HG03060 (cell line): ENCODE measurements around the gene GAGE2A.
"Not testable (repeated sequence)": the region's sequence is repeated elsewhere in the genome, so short reads cannot be mapped to it uniquely, and the experiment has no call there.

Source experiments
- ATAC-seq: cut with Tn5 transposase; IDR thresholded peaks from one replicate; pipeline ENCODE4 v1.9.1; 2021; ENCODE audit warnings: low read depth, moderate number of reproducible peaks; ENCODE audit not compliant: unreplicated experiment

The GAGE2A gene

GRCh38 chrX:49589196-49589595 is at the start of gene GAGE2A:
TSS of gene GAGE2A (plus strand) at chrX:49589496. CDS start at chrX:49590651, 1,155 bp downstream.
- not testable (repeated sequence) for ATAC-seq

DNA sequence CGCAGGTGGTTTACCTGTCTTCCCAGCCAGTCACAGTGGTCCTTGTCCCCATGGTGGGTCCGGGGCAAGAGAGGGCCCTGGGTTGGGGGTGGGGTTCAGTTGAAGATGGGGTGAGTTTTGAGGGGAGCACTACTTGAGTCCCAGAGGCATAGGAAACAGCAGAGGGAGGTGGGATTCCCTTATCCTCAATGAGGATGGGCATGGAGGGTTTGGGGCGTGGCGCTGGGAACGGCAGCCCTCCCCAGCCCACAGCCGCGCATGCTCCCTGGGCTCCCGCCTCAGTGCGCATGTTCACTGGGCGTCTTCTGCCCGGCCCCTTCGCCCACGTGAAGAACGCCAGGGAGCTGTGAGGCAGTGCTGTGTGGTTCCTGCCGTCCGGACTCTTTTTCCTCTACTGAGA is 47.9 kb upstream of the GAGE2A start, which contains the start of gene GAGE12D:
Gene GAGE12D (plus strand): TSS at position 301 of the 400 bp plus-strand sequence. CDS start 1,155 bp downstream, outside the sequence.
- ATAC-seq = not testable (repeated sequence)

DNA sequence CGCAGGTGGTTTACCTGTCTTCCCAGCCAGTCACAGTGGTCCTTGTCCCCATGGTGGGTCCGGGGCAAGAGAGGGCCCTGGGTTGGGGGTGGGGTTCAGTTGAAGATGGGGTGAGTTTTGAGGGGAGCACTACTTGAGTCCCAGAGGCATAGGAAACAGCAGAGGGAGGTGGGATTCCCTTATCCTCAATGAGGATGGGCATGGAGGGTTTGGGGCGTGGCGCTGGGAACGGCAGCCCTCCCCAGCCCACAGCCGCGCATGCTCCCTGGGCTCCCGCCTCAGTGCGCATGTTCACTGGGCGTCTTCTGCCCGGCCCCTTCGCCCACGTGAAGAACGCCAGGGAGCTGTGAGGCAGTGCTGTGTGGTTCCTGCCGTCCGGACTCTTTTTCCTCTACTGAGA is 38.3 kb upstream of the GAGE2A start, which contains the start of gene GAGE12E:
Gene GAGE12E (plus strand): TSS at position 301 of the 400 bp plus-strand sequence. CDS start 1,155 bp downstream, outside the sequence.
- ATAC-seq = not testable (repeated sequence)

DNA sequence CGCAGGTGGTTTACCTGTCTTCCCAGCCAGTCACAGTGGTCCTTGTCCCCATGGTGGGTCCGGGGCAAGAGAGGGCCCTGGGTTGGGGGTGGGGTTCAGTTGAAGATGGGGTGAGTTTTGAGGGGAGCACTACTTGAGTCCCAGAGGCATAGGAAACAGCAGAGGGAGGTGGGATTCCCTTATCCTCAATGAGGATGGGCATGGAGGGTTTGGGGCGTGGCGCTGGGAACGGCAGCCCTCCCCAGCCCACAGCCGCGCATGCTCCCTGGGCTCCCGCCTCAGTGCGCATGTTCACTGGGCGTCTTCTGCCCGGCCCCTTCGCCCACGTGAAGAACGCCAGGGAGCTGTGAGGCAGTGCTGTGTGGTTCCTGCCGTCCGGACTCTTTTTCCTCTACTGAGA is 28.8 kb upstream of the GAGE2A start, which contains the start of gene GAGE12F:
Gene GAGE12F (plus strand): TSS at position 301 of the 400 bp plus-strand sequence. CDS start 1,155 bp downstream, outside the sequence.
- not testable (repeated sequence) for ATAC-seq

- not testable (repeated sequence) for ATAC-seq
Observed at GRCh38 chrX:49568728-49569127, 20.6 kb upstream of the GAGE2A start.

GRCh38 chrX:49569152-49569551 is 20.1 kb upstream of the GAGE2A start:
- not testable (repeated sequence) for ATAC-seq

DNA sequence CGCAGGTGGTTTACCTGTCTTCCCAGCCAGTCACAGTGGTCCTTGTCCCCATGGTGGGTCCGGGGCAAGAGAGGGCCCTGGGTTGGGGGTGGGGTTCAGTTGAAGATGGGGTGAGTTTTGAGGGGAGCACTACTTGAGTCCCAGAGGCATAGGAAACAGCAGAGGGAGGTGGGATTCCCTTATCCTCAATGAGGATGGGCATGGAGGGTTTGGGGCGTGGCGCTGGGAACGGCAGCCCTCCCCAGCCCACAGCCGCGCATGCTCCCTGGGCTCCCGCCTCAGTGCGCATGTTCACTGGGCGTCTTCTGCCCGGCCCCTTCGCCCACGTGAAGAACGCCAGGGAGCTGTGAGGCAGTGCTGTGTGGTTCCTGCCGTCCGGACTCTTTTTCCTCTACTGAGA is 19.2 kb upstream of the GAGE2A start, which contains the start of gene GAGE12G:
Gene GAGE12G (plus strand): TSS at position 301 of the 400 bp plus-strand sequence. CDS start 1,155 bp downstream, outside the sequence.
- ATAC-seq = not testable (repeated sequence)

DNA sequence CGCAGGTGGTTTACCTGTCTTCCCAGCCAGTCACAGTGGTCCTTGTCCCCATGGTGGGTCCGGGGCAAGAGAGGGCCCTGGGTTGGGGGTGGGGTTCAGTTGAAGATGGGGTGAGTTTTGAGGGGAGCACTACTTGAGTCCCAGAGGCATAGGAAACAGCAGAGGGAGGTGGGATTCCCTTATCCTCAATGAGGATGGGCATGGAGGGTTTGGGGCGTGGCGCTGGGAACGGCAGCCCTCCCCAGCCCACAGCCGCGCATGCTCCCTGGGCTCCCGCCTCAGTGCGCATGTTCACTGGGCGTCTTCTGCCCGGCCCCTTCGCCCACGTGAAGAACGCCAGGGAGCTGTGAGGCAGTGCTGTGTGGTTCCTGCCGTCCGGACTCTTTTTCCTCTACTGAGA is 9.6 kb upstream of the GAGE2A start, which contains the start of gene GAGE12H:
Gene GAGE12H (plus strand): TSS at position 301 of the 400 bp plus-strand sequence. CDS start 1,155 bp downstream, outside the sequence.
- not testable (repeated sequence) for ATAC-seq

- ATAC-seq = not testable (repeated sequence)
Observed at GRCh38 chrX:49589769-49590478, 628 bp downstream of the GAGE2A start.

GRCh38 chrX:49590488-49590887 is 1.2 kb downstream of the GAGE2A start:
- not testable (repeated sequence) for ATAC-seq

DNA sequence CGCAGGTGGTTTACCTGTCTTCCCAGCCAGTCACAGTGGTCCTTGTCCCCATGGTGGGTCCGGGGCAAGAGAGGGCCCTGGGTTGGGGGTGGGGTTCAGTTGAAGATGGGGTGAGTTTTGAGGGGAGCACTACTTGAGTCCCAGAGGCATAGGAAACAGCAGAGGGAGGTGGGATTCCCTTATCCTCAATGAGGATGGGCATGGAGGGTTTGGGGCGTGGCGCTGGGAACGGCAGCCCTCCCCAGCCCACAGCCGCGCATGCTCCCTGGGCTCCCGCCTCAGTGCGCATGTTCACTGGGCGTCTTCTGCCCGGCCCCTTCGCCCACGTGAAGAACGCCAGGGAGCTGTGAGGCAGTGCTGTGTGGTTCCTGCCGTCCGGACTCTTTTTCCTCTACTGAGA is 9.4 kb downstream of the GAGE2A start, which contains the start of gene GAGE1:
Gene GAGE1 (plus strand): TSS at position 301 of the 400 bp plus-strand sequence. CDS start 1,155 bp downstream, outside the sequence.
- not testable (repeated sequence) for ATAC-seq

GRCh38 chrX:49610718-49611310 is 21.5 kb downstream of the GAGE2A start:
- ATAC-seq = no peak

DNA sequence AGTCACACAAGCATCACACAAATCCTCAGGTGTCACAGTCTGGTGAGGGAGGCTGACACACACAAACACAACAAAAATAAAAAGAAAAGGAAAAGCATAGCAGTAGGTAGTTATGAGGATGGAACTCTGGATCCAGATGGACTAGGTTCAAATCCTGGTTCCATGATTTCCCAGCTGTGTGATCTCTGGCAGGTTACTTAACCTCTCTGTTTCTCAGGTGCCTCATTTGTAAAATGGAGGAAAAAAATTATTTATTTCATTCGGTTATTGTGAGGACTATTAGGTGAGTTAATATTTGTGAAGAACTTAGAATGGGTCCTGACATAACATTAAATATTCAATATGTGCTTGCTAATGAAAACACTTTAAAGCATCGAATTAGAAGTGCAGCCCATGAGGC is 29.3 kb downstream of the GAGE2A start:
- ATAC-seq = no peak

DNA sequence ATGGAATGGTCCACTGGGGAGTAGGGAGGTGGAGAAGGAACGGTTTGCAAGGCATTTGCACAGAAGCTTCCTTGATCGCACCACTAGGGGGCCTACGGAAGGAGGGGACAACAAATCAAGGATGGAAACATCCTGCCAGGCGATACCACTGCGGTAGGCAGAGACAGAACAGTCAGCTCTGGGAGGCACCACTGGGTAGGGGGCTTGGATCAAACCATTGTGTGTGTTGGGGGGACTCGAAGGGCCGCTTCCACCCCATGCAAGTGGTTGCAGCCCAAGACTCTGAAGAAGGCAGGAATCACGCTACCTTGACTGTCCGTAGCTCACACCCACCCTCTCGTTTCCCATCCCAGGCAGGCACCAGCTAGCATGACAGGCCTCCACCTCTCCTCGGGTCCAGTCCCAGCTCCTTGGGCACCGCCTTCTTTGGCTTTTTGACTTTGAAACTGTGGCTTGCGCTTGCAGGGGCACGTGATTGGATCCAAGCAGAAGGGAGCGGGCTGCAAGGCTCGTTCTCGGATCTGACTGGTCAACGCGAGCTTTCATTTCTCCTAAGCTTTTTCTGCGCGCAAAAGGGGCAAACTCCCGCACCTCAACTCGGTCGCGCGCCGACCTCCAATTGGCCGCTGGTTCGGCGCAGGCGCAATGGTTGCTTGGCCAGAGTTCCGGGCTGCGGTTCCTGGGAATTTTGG is 37.9 kb downstream of the GAGE2A start:
- no peak for ATAC-seq

GRCh38 chrX:49644991-49645637 is 55.8 kb downstream of the GAGE2A start:
- no peak for ATAC-seq
